Measurements from ENCODE around the gene GIN1.

GRCh38 chr5:103094737-103095136, 25.2 kb downstream of the GIN1 start:
- TF ChIP-seq EP300 (IDR thresholded peaks at IDR 0.05) = no peak
- no peak for TF ChIP-seq CTCF (IDR thresholded peaks at IDR 0.05)

Data from suprapubic skin (tissue), 3 donors.